WTC11 (cell line): ENCODE results near the gene SP140L. TPM values are rescaled to one million over a fixed set of nuclear protein-coding genes. Genes with fewer than 3 reads are reported as not detected.

Experiments
- ATAC-seq: fragments of 200-7000 bp; cut with Tn5 transposase; 2 replicates; pipeline ENCODE4 v1.10.0; 2021; ENCODE audit warnings: mild to moderate bottlenecking, moderate library complexity
- CTCF ChIA-PET: fragments of 300-600 bp; sonication (Branson Sonifier 250); formaldehyde crosslinking; loops from one replicate; lab custom pipeline; 2021; ENCODE audit warnings: antibody characterized with exemption; lab: Charles Lee
- POLR2A ChIA-PET: fragments of 350-600 bp; sonication (Branson Sonifier 250); formaldehyde crosslinking; loops from one replicate; lab custom pipeline; 2021; ENCODE audit warnings: antibody characterized with exemption; lab: Charles Lee
- DNase-seq: peaks from one replicate; pipeline ENCODE4 v3.0.0; 2021; ENCODE audit warnings: low spot score
- H3K27ac Mint-ChIP-seq: 2 replicates; pipeline ENCODE4 v1.8.0; 2021; ENCODE audit warnings: mixed read lengths
- H3K27me3 Mint-ChIP-seq: 2 replicates; pipeline ENCODE4 v1.8.0; 2021; ENCODE audit warnings: low read depth, mild to moderate bottlenecking, moderate library complexity, mixed read lengths
- H3K36me3 Mint-ChIP-seq: 2 replicates; pipeline ENCODE4 v1.8.0; 2021; ENCODE audit warnings: mixed read lengths
- H3K4me1 Mint-ChIP-seq: 2 replicates; pipeline ENCODE4 v1.8.0; 2022; ENCODE audit warnings: mixed read lengths
- H3K4me3 Mint-ChIP-seq: 2 replicates; pipeline ENCODE4 v1.8.0; 2021; ENCODE audit warnings: mild to moderate bottlenecking, moderate library complexity, mixed read lengths
- H3K9me3 Mint-ChIP-seq: 2 replicates; pipeline ENCODE4 v1.8.0; 2021; ENCODE audit warnings: mixed read lengths
- ARID4B ChIP-seq: sonication (generic); formaldehyde crosslinking; IDR thresholded peaks from 2 replicates; pipeline ENCODE4 v1.8.0; 2023; ENCODE audit warnings: missing genetic modification reagents, mild to moderate bottlenecking, borderline replicate concordance
- CREM ChIP-seq: sonication (generic); formaldehyde crosslinking; IDR thresholded peaks from 2 replicates; pipeline ENCODE4 v1.8.1; 2022; ENCODE audit warnings: mild to moderate bottlenecking, missing genetic modification reagents, moderate library complexity
- E2F5 ChIP-seq: sonication (generic); formaldehyde crosslinking; IDR thresholded peaks from 2 replicates; pipeline ENCODE4 v1.8.1; 2022; ENCODE audit warnings: mild to moderate bottlenecking, moderate library complexity, missing genetic modification reagents
- ELF4 ChIP-seq: sonication (generic); formaldehyde crosslinking; IDR thresholded peaks from 2 replicates; pipeline ENCODE4 v1.8.1; 2022; ENCODE audit warnings: low read depth, mild to moderate bottlenecking, moderate library complexity, missing genetic modification reagents
- EMX1 ChIP-seq: fragments of 250-450 bp; sonication (Bioruptor Pico); IDR thresholded peaks from 2 replicates; pipeline ENCODE4 v1.8.0; 2021; ENCODE audit warnings: mild to moderate bottlenecking
- ERG ChIP-seq: fragments of 250-450 bp; sonication (Bioruptor Pico); IDR thresholded peaks from 2 replicates; pipeline ENCODE4 v1.8.0; 2021; ENCODE audit warnings: mild to moderate bottlenecking
- ESRRA ChIP-seq: sonication (generic); formaldehyde crosslinking; IDR thresholded peaks from 2 replicates; pipeline ENCODE4 v1.8.1; 2022; ENCODE audit warnings: mild to moderate bottlenecking, missing genetic modification reagents, borderline replicate concordance
- IRF1 ChIP-seq: sonication (generic); formaldehyde crosslinking; IDR thresholded peaks from 2 replicates; pipeline ENCODE4 v1.8.0; 2023; ENCODE audit warnings: missing genetic modification reagents
- JAZF1 ChIP-seq: fragments of 250-450 bp; sonication (Bioruptor Pico); IDR thresholded peaks from 2 replicates; pipeline ENCODE4 v1.9.0; 2021; ENCODE audit warnings: moderate library complexity, mild to moderate bottlenecking, inconsistent platforms
- MLX ChIP-seq: sonication (generic); formaldehyde crosslinking; IDR thresholded peaks from 2 replicates; pipeline ENCODE4 v1.8.1; 2023; ENCODE audit warnings: mild to moderate bottlenecking, missing genetic modification reagents, moderate library complexity
- MXD4 ChIP-seq: fragments of 250-450 bp; sonication (Bioruptor Pico); IDR thresholded peaks from 2 replicates; pipeline ENCODE4 v1.8.0; 2021; ENCODE audit warnings: mild to moderate bottlenecking, moderate library complexity, borderline replicate concordance
- PRRX2 ChIP-seq: fragments of 250-450 bp; sonication (Bioruptor Pico); IDR thresholded peaks from 2 replicates; pipeline ENCODE4 v1.8.0; 2021; ENCODE audit warnings: mild to moderate bottlenecking
- SMAD4 ChIP-seq: sonication (generic); formaldehyde crosslinking; IDR thresholded peaks from 2 replicates; pipeline ENCODE4 v1.8.0; 2022; ENCODE audit warnings: mild to moderate bottlenecking, missing genetic modification reagents
- TEAD1 ChIP-seq: sonication (generic); formaldehyde crosslinking; IDR thresholded peaks from 2 replicates; pipeline ENCODE4 v1.8.0; 2022; ENCODE audit warnings: mild to moderate bottlenecking, missing genetic modification reagents
- ZNF219 ChIP-seq: sonication (generic); formaldehyde crosslinking; IDR thresholded peaks from 2 replicates; pipeline ENCODE4 v1.8.0; 2023; ENCODE audit warnings: missing genetic modification reagents, mild to moderate bottlenecking, borderline replicate concordance
- ZNF232 ChIP-seq: sonication (generic); formaldehyde crosslinking; IDR thresholded peaks from 2 replicates; pipeline ENCODE4 v1.8.0; 2022; ENCODE audit warnings: mild to moderate bottlenecking, missing genetic modification reagents
- total RNA-seq: library from RNA; stranded (reverse); gene quantifications from 3 replicates; pipeline ENCODE4 v1.2.3, GENCODE V29; 2021
- TF ChIP-seq, protein P1 (sequence below): sonication (generic); formaldehyde crosslinking; IDR thresholded peaks from 2 replicates; pipeline ENCODE4 v1.8.1; 2023; ENCODE audit warnings: mild to moderate bottlenecking, missing genetic modification reagents, moderate library complexity
- TF ChIP-seq, protein P2 (sequence below): sonication (generic); formaldehyde crosslinking; IDR thresholded peaks from 2 replicates; pipeline ENCODE4 v1.8.1; 2023; ENCODE audit warnings: mild to moderate bottlenecking, moderate library complexity, missing genetic modification reagents
- TF ChIP-seq, protein P3 (sequence below): sonication (generic); formaldehyde crosslinking; IDR thresholded peaks from 2 replicates; pipeline ENCODE4 v1.8.1; 2023; ENCODE audit warnings: mild to moderate bottlenecking, missing genetic modification reagents

SP140L gene
- total RNA-seq, 1 experiment from 2014 or later = 3.2 TPM

DNA sequence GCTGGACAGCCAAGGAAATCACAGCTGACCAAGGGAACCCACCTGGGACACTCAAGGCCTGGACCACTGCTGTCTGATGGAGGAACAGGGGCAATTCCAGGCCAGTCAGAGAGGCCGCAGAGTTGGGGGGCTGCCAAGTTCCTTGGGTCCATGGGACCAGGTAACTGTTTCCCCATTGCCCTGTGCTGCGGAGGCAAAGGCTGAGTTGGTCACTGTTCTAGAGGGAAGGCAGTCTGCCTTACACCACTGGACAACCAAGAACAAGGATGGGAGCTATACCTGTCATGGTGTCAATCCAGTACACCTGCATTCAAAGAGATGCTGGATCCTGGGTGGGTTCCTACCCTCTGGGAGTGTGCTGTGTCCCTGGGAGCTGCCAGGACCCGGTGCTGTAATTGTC is 9.6 kb upstream of the SP140L start (continued):
- TF ChIP-seq, protein P1, sequence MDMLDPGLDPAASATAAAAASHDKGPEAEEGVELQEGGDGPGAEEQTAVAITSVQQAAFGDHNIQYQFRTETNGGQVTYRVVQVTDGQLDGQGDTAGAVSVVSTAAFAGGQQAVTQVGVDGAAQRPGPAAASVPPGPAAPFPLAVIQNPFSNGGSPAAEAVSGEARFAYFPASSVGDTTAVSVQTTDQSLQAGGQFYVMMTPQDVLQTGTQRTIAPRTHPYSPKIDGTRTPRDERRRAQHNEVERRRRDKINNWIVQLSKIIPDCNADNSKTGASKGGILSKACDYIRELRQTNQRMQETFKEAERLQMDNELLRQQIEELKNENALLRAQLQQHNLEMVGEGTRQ (CRISPR knock-in tag) = no peak
- TF ChIP-seq SMAD4 (CRISPR knock-in tag) (no peak), PRRX2 (no peak), ARID4B (CRISPR knock-in tag) (no peak), CREM (CRISPR knock-in tag) (no peak), EMX1 (CRISPR knock-in tag) (no peak), ZNF219 (no peak), JAZF1 (CRISPR knock-in tag) (no peak), ELF4 (CRISPR knock-in tag) (no peak)
- TF ChIP-seq, protein P2, sequence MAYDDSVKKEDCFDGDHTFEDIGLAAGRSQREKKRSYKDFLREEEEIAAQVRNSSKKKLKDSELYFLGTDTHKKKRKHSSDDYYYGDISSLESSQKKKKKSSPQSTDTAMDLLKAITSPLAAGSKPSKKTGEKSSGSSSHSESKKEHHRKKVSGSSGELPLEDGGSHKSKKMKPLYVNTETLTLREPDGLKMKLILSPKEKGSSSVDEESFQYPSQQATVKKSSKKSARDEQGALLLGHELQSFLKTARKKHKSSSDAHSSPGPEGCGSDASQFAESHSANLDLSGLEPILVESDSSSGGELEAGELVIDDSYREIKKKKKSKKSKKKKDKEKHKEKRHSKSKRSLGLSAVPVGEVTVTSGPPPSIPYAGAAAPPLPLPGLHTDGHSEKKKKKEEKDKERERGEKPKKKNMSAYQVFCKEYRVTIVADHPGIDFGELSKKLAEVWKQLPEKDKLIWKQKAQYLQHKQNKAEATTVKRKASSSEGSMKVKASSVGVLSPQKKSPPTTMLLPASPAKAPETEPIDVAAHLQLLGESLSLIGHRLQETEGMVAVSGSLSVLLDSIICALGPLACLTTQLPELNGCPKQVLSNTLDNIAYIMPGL (CRISPR knock-in tag) = no peak

DNA sequence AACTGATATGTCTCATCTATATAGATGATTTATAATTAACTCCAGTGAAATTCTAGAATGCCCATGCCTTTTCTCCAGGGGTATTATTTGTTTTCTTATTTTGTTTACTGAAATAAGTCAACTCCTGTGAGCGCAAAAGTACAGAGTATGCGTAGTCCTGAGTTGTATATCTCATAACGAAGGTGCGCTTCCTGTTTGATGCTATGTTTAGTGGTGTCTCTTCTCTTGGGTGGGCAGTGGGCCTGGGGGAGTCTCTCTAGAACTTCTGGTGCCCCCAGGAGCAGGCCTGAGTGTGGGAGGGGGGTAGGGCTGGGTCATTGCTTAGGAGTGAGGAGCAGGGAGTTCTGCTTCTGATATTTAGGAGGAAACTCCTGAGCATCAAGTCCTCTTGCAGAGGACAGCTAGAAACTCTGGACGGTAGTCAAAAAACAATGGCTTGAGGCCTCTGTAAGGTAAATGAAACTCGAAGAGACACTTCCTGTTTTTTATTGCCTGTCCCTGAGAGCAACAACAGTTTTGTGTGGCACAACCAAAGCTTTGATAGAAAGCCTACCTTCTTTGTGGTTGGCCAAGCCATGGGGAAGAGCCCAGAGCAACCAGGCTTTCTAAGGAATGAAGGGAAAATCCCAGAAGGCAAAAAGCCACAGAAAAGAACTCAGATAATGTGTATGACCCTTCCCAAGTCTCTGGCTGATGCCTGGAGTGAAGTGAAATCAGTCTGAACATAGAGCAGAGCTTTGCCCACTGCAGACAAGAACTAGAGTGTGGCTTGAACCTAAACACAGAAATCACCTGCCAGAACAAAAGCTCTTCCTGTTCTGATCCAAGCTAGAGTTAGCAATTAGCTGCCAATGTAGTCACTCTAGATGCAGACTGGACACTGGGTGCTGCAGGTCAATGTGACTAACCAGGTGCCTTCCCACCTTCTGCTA is 8.5 kb upstream of the SP140L start:
- Mint-ChIP-seq H3K9me3 (peaks cover 30% of the 10 kb centered on the region), H3K4me3 (no peak overlapping the region), H3K36me3 (peaks cover 23% of the 10 kb centered on the region), H3K27ac (no peak overlapping the region), H3K4me1 (no peaks in the 10 kb centered on the region), H3K27me3 (peaks cover 4% of the 10 kb centered on the region; the same call in 1 of the 2 replicates)
- DNase-seq (no peak), ATAC-seq (no peak)
- TF ChIP-seq E2F5 (CRISPR knock-in tag) = no peak
- TF ChIP-seq PRRX2 = no peak
- no peak for TF ChIP-seq ESRRA (CRISPR knock-in tag)
- ChIA-PET POLR2A (no interaction called here), CTCF (interaction anchor here (2.4 kb wide), 1 partner anchor 158 kb away, joined by 9 read pairs; no protein-coding TSS in a partner anchor)

GRCh38 chr2:230319211-230319862 is 7.7 kb upstream of the SP140L start:
- ATAC-seq = no peak
- no peak for TF ChIP-seq MLX (CRISPR knock-in tag)
- TF ChIP-seq ERG (CRISPR knock-in tag) = no peak
- no peak for TF ChIP-seq IRF1 (CRISPR knock-in tag)
- no peak for TF ChIP-seq ZNF232 (CRISPR knock-in tag)
- TF ChIP-seq MXD4 (CRISPR knock-in tag) = no peak
- TF ChIP-seq TEAD1 (CRISPR knock-in tag) = no peak
- TF ChIP-seq, protein P3, sequence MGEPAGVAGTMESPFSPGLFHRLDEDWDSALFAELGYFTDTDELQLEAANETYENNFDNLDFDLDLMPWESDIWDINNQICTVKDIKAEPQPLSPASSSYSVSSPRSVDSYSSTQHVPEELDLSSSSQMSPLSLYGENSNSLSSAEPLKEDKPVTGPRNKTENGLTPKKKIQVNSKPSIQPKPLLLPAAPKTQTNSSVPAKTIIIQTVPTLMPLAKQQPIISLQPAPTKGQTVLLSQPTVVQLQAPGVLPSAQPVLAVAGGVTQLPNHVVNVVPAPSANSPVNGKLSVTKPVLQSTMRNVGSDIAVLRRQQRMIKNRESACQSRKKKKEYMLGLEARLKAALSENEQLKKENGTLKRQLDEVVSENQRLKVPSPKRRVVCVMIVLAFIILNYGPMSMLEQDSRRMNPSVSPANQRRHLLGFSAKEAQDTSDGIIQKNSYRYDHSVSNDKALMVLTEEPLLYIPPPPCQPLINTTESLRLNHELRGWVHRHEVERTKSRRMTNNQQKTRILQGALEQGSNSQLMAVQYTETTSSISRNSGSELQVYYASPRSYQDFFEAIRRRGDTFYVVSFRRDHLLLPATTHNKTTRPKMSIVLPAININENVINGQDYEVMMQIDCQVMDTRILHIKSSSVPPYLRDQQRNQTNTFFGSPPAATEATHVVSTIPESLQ (CRISPR knock-in tag) = no peak

More at GRCh38 chr2:230319211-230319862, 7.7 kb upstream of the SP140L start:
- POLR2A ChIA-PET = no interaction called here
- Mint-ChIP-seq H3K9me3 (peaks cover 39% of the 10 kb centered on the region), H3K36me3 (peaks cover 27% of the 10 kb centered on the region), H3K27ac (no peak overlapping the region), H3K4me3 (no peak overlapping the region), H3K4me1 (no peaks in the 10 kb centered on the region), H3K27me3 (peaks cover 7% of the 10 kb centered on the region; the same call in 1 of the 2 replicates)
- CTCF ChIA-PET = no interaction called here
- no peak for DNase-seq
